Ovary (tissue), 3 donors: ENCODE measurements around the gene ANKS1B.

Experiments used
- CTCF ChIP-seq, 3 donors: fragments of 450-650 bp in 2 of 3; fragments of 200-600 bp in 1 of 3; IDR thresholded peaks; one replicate each; pipeline versions ENCODE4 v1.5.1 to v1.8.0; 2016 to 2022; ENCODE audit warnings: antibody characterized with exemption in 3 of 3, mild to moderate bottlenecking in 1 of 3
- EP300 ChIP-seq: sonication (generic); formaldehyde crosslinking; IDR thresholded peaks from one replicate; pipeline ENCODE4 v1.6.1; 2017; ENCODE audit warnings: antibody characterized with exemption
- POLR2A ChIP-seq: fragments of 450-650 bp; IDR thresholded peaks from one replicate; pipeline ENCODE4 v1.6.1; 2017; ENCODE audit warnings: antibody characterized with exemption, mild to moderate bottlenecking, moderate library complexity
- donor health status: DM: no; HTN: no; CAD: no.

- TF ChIP-seq EP300 (no peak), CTCF (IDR thresholded peaks at IDR 0.05) (no peak), POLR2A (no peak)
Measured at GRCh38 chr12:99232324-99232723, 752.4 kb downstream of the ANKS1B start.
